SK-N-SH treated with all-trans-retinoic acid at 6 μM for 48 hours (cell line): Measurements from ENCODE around the gene SLC33A1.

Source experiments
- ATAC-seq: fragments of 200-7000 bp; cut with Tn5 transposase; 3 replicates; pipeline ENCODE4 v1.9.1; 2020; ENCODE audit warnings: mild to moderate bottlenecking, moderate library complexity
- ARNTL ChIP-seq: fragments of 450-650 bp; formaldehyde crosslinking; IDR thresholded peaks from 2 replicates; pipeline ENCODE4 v1.5.0; 2020; ENCODE audit warnings: low read depth, mild to moderate bottlenecking, moderate library complexity, borderline replicate concordance
- BACH2 ChIP-seq: fragments of 250-450 bp; sonication (Bioruptor Pico); IDR thresholded peaks from 2 replicates; pipeline ENCODE4 v1.9.0; 2021; ENCODE audit warnings: mild to moderate bottlenecking, borderline replicate concordance
- CSDC2 ChIP-seq: fragments of 250-450 bp; sonication (Bioruptor Pico); IDR thresholded peaks from 2 replicates; pipeline ENCODE4 v1.5.0; 2020; ENCODE audit warnings: mild to moderate bottlenecking, moderate library complexity
- CSRNP3 ChIP-seq: fragments of 250-450 bp; sonication (Bioruptor Pico); IDR thresholded peaks from 2 replicates; pipeline ENCODE4 v1.5.1; 2021; ENCODE audit warnings: mild to moderate bottlenecking, moderate library complexity
- ESRRG ChIP-seq: fragments of 250-450 bp; sonication (Bioruptor Pico); IDR thresholded peaks from 2 replicates; pipeline ENCODE4 v1.6.1; 2021; ENCODE audit warnings: mild to moderate bottlenecking
- ISL1 ChIP-seq: fragments of 250-450 bp; sonication (Bioruptor Pico); IDR thresholded peaks from 2 replicates; pipeline ENCODE4 v2.1.2; 2022; ENCODE audit warnings: mild to moderate bottlenecking, moderate library complexity
- OSR1 ChIP-seq: fragments of 250-450 bp; sonication (Bioruptor Pico); IDR thresholded peaks from 2 replicates; pipeline ENCODE4 v1.8.0; 2022; ENCODE audit warnings: moderate library complexity, mild to moderate bottlenecking, inconsistent platforms
- POU6F1 ChIP-seq: fragments of 250-450 bp; sonication (Bioruptor Pico); IDR thresholded peaks from 2 replicates; pipeline ENCODE4 v1.8.0; 2021; ENCODE audit warnings: low read depth, mild to moderate bottlenecking, moderate library complexity, borderline replicate concordance
- PPARA ChIP-seq: fragments of 250-450 bp; sonication (Bioruptor Pico); IDR thresholded peaks from 2 replicates; pipeline ENCODE4 v1.5.0; 2020; ENCODE audit warnings: mild to moderate bottlenecking, borderline replicate concordance
- RARB ChIP-seq: fragments of 250-450 bp; sonication (Bioruptor Pico); IDR thresholded peaks from 2 replicates; pipeline ENCODE4 v1.8.0; 2021; ENCODE audit warnings: mild to moderate bottlenecking, moderate library complexity
- TCF4 ChIP-seq: fragments of 250-450 bp; sonication (Bioruptor Pico); IDR thresholded peaks from 2 replicates; pipeline ENCODE4 v1.8.0; 2021; ENCODE audit warnings: mild to moderate bottlenecking, moderate library complexity, borderline replicate concordance
- TOX ChIP-seq: fragments of 250-450 bp; sonication (Bioruptor Pico); IDR thresholded peaks from 2 replicates; pipeline ENCODE4 v1.8.0; 2021; ENCODE audit warnings: mild to moderate bottlenecking, moderate library complexity, borderline replicate concordance
- TSHZ2 ChIP-seq: fragments of 250-450 bp; sonication (Bioruptor Pico); IDR thresholded peaks from 2 replicates; pipeline ENCODE4 v1.5.0; 2020; ENCODE audit warnings: mild to moderate bottlenecking, moderate library complexity
- ZC3H10 ChIP-seq: fragments of 250-450 bp; sonication (Bioruptor Pico); IDR thresholded peaks from 2 replicates; pipeline ENCODE4 v1.5.1; 2021; ENCODE audit warnings: mild to moderate bottlenecking, moderate library complexity
- ZFP3 ChIP-seq: fragments of 250-450 bp; sonication (Bioruptor Pico); IDR thresholded peaks from 2 replicates; pipeline ENCODE4 v1.5.0; 2020; ENCODE audit warnings: mild to moderate bottlenecking, moderate library complexity
- ZNF565 ChIP-seq: fragments of 450-650 bp; formaldehyde crosslinking; conservative IDR thresholded peaks from 2 replicates; pipeline ENCODE4 v1.5.0; 2020; ENCODE audit warnings: low read depth, mild to moderate bottlenecking, moderate library complexity
- ZNF70 ChIP-seq: fragments of 450-650 bp; formaldehyde crosslinking; IDR thresholded peaks from 2 replicates; pipeline ENCODE4 v1.5.0; 2020; ENCODE audit warnings: mild to moderate bottlenecking, moderate library complexity
- ZNF8 ChIP-seq: fragments of 450-650 bp; formaldehyde crosslinking; IDR thresholded peaks from 2 replicates; pipeline ENCODE4 v1.5.0; 2020; ENCODE audit warnings: mild to moderate bottlenecking, moderate library complexity

The SLC33A1 gene

GRCh38 chr3:155790272-155790925 is 63.8 kb downstream of the SLC33A1 start:
- TF ChIP-seq ARNTL (CRISPR knock-in tag) (no peak), ZNF565 (no peak), PPARA (CRISPR knock-in tag) (no peak), TCF4 (CRISPR knock-in tag) (no peak), CSDC2 (CRISPR knock-in tag) (no peak), ZFP3 (no peak), ZNF8 (no peak), BACH2 (CRISPR knock-in tag) (no peak), TOX (CRISPR knock-in tag) (no peak)
- ATAC-seq, result no peak

GRCh38 chr3:155785662-155786295 is 68.4 kb downstream of the SLC33A1 start:
- TF ChIP-seq TCF4 (CRISPR knock-in tag) (no peak), OSR1 (no peak), ISL1 (no peak)
- ATAC-seq, result no peak

- TF ChIP-seq RARB (CRISPR knock-in tag) (no peak), ISL1 (no peak), BACH2 (CRISPR knock-in tag) (no peak), ZNF565 (no peak), CSRNP3 (CRISPR knock-in tag) (no peak), ZNF70 (CRISPR knock-in tag) (no peak), POU6F1 (no peak), TSHZ2 (CRISPR knock-in tag) (no peak)
- no peak for ATAC-seq
Observed at GRCh38 chr3:155782390-155782953, 71.8 kb downstream of the SLC33A1 start.

- no peak for ATAC-seq
- TF ChIP-seq ZNF565 (no peak), ARNTL (CRISPR knock-in tag) (no peak), ZNF8 (no peak), TOX (CRISPR knock-in tag) (no peak), RARB (CRISPR knock-in tag) (no peak), ZC3H10 (CRISPR knock-in tag) (no peak), ESRRG (CRISPR knock-in tag) (no peak), TSHZ2 (CRISPR knock-in tag) (no peak)
- TF ChIP-seq, all 23 proteins: peak for 0
Observed at GRCh38 chr3:155780291-155780690, 73.9 kb downstream of the SLC33A1 start.
